ENCODE results near the gene FNDC10.
"Not testable (repeated sequence)": the region's sequence is repeated elsewhere in the genome, so short reads cannot be mapped to it uniquely, and the experiment has no call there.

GRCh38 chr1:1646326-1646725 lies 46.4 kb upstream of the FNDC10 start:
- TF ChIP-seq EP300 (IDR thresholded peaks at IDR 0.05; ENCODE audit: low read depth); CTCF (IDR thresholded peaks at IDR 0.05): not testable (repeated sequence)
